Gastroesophageal sphincter (tissue), 3 donors: Measurements from ENCODE around the gene TREML2.

Experiments used
- CTCF ChIP-seq, 4 experiments: fragments of 200-600 bp in 2 of 4; fragments of 450-650 bp in 2 of 4; sonication (generic) in 1 of 4; IDR thresholded peaks; one replicate each; pipeline ENCODE4 v1.5.1; 2017 to 2019; ENCODE audit warnings: antibody characterized with exemption in 4 of 4, mild to moderate bottlenecking in 2 of 4, moderate library complexity in 2 of 4
- POLR2A ChIP-seq, 2 donors: fragments of 450-650 bp; IDR thresholded peaks; one replicate each; pipeline ENCODE4 v1.6.1; 2017; ENCODE audit warnings: antibody characterized with exemption in 2 of 2, mild to moderate bottlenecking in 2 of 2, moderate library complexity in 1 of 2
- POLR2AphosphoS5 ChIP-seq: sonication (generic); formaldehyde crosslinking; IDR thresholded peaks from one replicate; pipeline ENCODE4 v1.6.1; 2017; ENCODE audit warnings: antibody characterized with exemption

- TF ChIP-seq POLR2A (IDR thresholded peaks at IDR 0.05) (no peak), POLR2AphosphoS5 (no peak), CTCF (IDR thresholded peaks at IDR 0.05) (no peak)
These were observed 23.7 kb downstream of the TREML2 start for GRCh38 chr6:41177287-41177686.
